Spleen (tissue), 11 donors: ENCODE data around the gene PTPRG. TPM values are rescaled to one million over a fixed set of nuclear protein-coding genes. Genes with fewer than 3 reads are reported as not detected.

Experiments
- DNase-seq: peaks from one replicate; pipeline ENCODE4 v3.0.0-alpha.2; 2020
- H3K27ac ChIP-seq, 8 donors: fragments of 200-600 bp; sonication (generic) in 7 of 8; 1 replicate in 4 of 8; 2 replicates in 4 of 8; pipeline versions ENCODE4 v1.5.0 to v1.8.0; 2016 to 2021; ENCODE audit warnings: inconsistent platforms in 4 of 8, mild to moderate bottlenecking in 4 of 8, moderate library complexity in 1 of 8
- H3K27me3 ChIP-seq, 7 donors: fragments of 200-600 bp; sonication (generic) in 6 of 7; replicated peaks in 1 of 7; 1 replicate in 4 of 7; 2 replicates in 3 of 7; pipeline versions ENCODE4 v1.5.0 to v1.8.0; 2016 to 2021; ENCODE audit warnings: inconsistent platforms in 3 of 7, mild to moderate bottlenecking in 1 of 7
- H3K36me3 ChIP-seq, 6 donors: fragments of 200-600 bp; sonication (generic) in 5 of 6; 1 replicate in 4 of 6; 2 replicates in 2 of 6; pipeline versions ENCODE4 v1.5.0 to v1.8.0; 2016 to 2021; ENCODE audit warnings: inconsistent platforms in 2 of 6
- H3K4me1 ChIP-seq, 6 donors: fragments of 200-600 bp; sonication (generic) in 5 of 6; 1 replicate in 3 of 6; 2 replicates in 3 of 6; pipeline versions ENCODE4 v1.5.0 to v1.8.0; 2016 to 2021; ENCODE audit warnings: inconsistent platforms in 3 of 6
- H3K4me3 ChIP-seq, 8 donors: fragments of 200-600 bp; sonication (generic) in 7 of 8; 1 replicate in 4 of 8; 2 replicates in 4 of 8; pipeline versions ENCODE4 v1.5.0 to v1.8.0; 2016 to 2021; ENCODE audit warnings: inconsistent platforms in 4 of 8, mild to moderate bottlenecking in 4 of 8, moderate library complexity in 2 of 8
- H3K9me3 ChIP-seq, 8 donors: fragments of 200-600 bp; sonication (generic) in 7 of 8; 1 replicate in 4 of 8; 2 replicates in 4 of 8; pipeline versions ENCODE4 v1.5.0 to v1.8.0; 2016 to 2021; ENCODE audit warnings: inconsistent platforms in 4 of 8
- POLR2A ChIP-seq, 3 donors: fragments of 450-650 bp; IDR thresholded peaks; one replicate each; pipeline ENCODE4 v1.5.1; 2017; ENCODE audit warnings: antibody characterized with exemption in 3 of 3, mild to moderate bottlenecking in 1 of 3
- POLR2AphosphoS5 ChIP-seq, 3 donors: sonication (generic); formaldehyde crosslinking; IDR thresholded peaks; one replicate each; pipeline ENCODE4 v1.5.1; 2017; ENCODE audit warnings: antibody characterized with exemption in 3 of 3
- WGBS, 5 donors: extraction: QIAGEN DNeasy Blood & Tissue Kit in 3 of 5; methylation state at CpG; one replicate each; pipeline versions ENCODE4 v1.1.5 to v1.1.7; 2013 to 2018; 5-methylcytosine and 5-hydroxymethylcytosine counted together
- intact Hi-C: fragments of 100-400 bp; cut with DNase I; formaldehyde crosslinking; loops from one replicate; pipeline ENCODE4 v1.15.0; 2023; ENCODE audit warnings: low total_unique reads
- polyA plus RNA-seq, 3 donors: library from polyadenylated mRNA; stranded (reverse); fragments of 200-250 nt; gene quantifications; one replicate each; pipeline ENCODE4 v1.2.1, GENCODE V29; 2013
- total RNA-seq, 7 donors: library from RNA; depleted of rRNA in 3 of 7; stranded (reverse); fragments of >200 nt in 3 of 7; fragmentation: NEBNext Ultra II Directional in 4 of 7; extraction: Animal tissue kit (Norgen Biotek cat#: 25700) in 4 of 7; gene quantifications; one replicate each; pipeline versions ENCODE4 v1.1.0 to v1.2.1, GENCODE V29; 2016 to 2021
- TF ChIP-seq, protein P1 (sequence below), 11 experiments: fragments of 200-600 bp in 7 of 11; fragments of 450-650 bp in 4 of 11; sonication (generic) in 4 of 11; IDR thresholded peaks in 8 of 11; conservative IDR thresholded peaks in 3 of 11; 1 replicate in 7 of 11; 2 replicates in 4 of 11; pipeline versions ENCODE4 v1.4.0 to v1.8.0; 2016 to 2021; ENCODE audit warnings: antibody characterized with exemption in 11 of 11, inconsistent platforms in 4 of 11, mild to moderate bottlenecking in 1 of 11
- donor health status: healthy with polysubstance abuse.
- donor health status: DM: no; HTN: no; CAD: no; lungs with moderate emphysema.
- donor health status: DM: no; HTN: no; CAD: no.
- donor health status: Bipolar disorder and iron deficiency.
- donor health status: healthy.
- donor health status: DM: no; HTN: no; CAD: no.
- donor health status: DM: yes; HTN: yes; CAD: no.

The PTPRG gene
- total and polyA plus RNA-seq, 10 donors: 0.89 to 77.0 (median 34.5) TPM

- H3K4me3 ChIP-seq: no peak overlapping the region
- intact Hi-C loops: no loop called here
- no peaks in the 10 kb centered on the region for H3K9me3 ChIP-seq
- no peak overlapping the region for H3K27ac ChIP-seq
- WGBS, 5 donors: 79 to 95% (median 90%) methylated on average over 3 of the region's 3 CpGs
- no peak for DNase-seq
- H3K4me1 ChIP-seq: no peaks in the 10 kb centered on the region
- H3K36me3 ChIP-seq: no peaks in the 10 kb centered on the region
- no peak for TF ChIP-seq POLR2A (IDR thresholded peaks at IDR 0.05)
- TF ChIP-seq, protein P1, sequence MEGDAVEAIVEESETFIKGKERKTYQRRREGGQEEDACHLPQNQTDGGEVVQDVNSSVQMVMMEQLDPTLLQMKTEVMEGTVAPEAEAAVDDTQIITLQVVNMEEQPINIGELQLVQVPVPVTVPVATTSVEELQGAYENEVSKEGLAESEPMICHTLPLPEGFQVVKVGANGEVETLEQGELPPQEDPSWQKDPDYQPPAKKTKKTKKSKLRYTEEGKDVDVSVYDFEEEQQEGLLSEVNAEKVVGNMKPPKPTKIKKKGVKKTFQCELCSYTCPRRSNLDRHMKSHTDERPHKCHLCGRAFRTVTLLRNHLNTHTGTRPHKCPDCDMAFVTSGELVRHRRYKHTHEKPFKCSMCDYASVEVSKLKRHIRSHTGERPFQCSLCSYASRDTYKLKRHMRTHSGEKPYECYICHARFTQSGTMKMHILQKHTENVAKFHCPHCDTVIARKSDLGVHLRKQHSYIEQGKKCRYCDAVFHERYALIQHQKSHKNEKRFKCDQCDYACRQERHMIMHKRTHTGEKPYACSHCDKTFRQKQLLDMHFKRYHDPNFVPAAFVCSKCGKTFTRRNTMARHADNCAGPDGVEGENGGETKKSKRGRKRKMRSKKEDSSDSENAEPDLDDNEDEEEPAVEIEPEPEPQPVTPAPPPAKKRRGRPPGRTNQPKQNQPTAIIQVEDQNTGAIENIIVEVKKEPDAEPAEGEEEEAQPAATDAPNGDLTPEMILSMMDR (IDR thresholded peaks at IDR 0.05 in 8 of 11, conservative IDR thresholded peaks at IDR 0.05 in 3 of 11): no peak
- TF ChIP-seq POLR2AphosphoS5 (IDR thresholded peaks at IDR 0.05): no peak
- H3K27me3 ChIP-seq: no peaks in the 10 kb centered on the region
These were observed 352.3 kb downstream of the PTPRG start for GRCh38 chr3:61913701-61914100.

GRCh38 chr3:61914276-61914675, 352.9 kb downstream of the PTPRG start:
- Histone ChIP-seq H3K4me3 (no peak overlapping the region), H3K9me3 (no peaks in the 10 kb centered on the region), H3K4me1 (no peaks in the 10 kb centered on the region), H3K27ac (no peak overlapping the region), H3K36me3 (no peaks in the 10 kb centered on the region), H3K27me3 (no peaks in the 10 kb centered on the region)
- 85 to 94% (median 91%) methylated on average over 6 of the region's 6 CpGs for WGBS, 5 donors
- DNase-seq: no peak
- no peak for TF ChIP-seq POLR2A (IDR thresholded peaks at IDR 0.05)
- no peak for TF ChIP-seq POLR2AphosphoS5 (IDR thresholded peaks at IDR 0.05)
- TF ChIP-seq, protein P1 (IDR thresholded peaks at IDR 0.05 in 8 of 11, conservative IDR thresholded peaks at IDR 0.05 in 3 of 11): no peak
- intact Hi-C loops: no loop called here

DNA sequence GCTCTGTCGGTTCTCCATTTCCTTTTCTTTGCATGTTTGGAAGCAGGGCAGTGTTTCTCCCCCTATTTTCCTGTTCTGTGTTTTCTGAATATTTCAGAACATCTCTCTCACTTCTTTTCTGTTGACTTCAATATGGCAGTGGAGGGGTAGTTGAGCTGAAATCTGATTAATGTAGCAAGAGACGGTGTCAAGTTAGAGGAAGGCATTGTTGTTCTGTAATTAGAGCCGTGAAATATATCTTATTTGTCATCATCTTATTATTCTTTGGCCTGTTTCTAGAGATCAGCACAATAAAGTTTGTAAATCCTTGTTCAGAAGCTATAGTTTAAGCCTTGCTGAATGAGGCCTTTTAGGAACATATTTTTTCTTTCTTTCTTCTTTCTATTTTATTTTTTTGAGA, 353.9 kb downstream of the PTPRG start:
- no peaks in the 10 kb centered on the region for H3K4me1 ChIP-seq
- no peak overlapping the region for H3K4me3 ChIP-seq
- TF ChIP-seq POLR2A (IDR thresholded peaks at IDR 0.05) (no peak), POLR2AphosphoS5 (IDR thresholded peaks at IDR 0.05) (no peak)
- TF ChIP-seq, protein P1 (IDR thresholded peaks at IDR 0.05 in 8 of 11, conservative IDR thresholded peaks at IDR 0.05 in 3 of 11): no peak
- WGBS, 5 donors: 71 to 80% (median 76%) methylated on average over 3 of the region's 3 CpGs
- H3K36me3 ChIP-seq: no peaks in the 10 kb centered on the region
- no peak for DNase-seq
- H3K9me3 ChIP-seq: no peaks in the 10 kb centered on the region
- H3K27ac ChIP-seq: no peak overlapping the region
- H3K27me3 ChIP-seq: no peaks in the 10 kb centered on the region
- intact Hi-C loops: no loop called here

- TF ChIP-seq, protein P1 (IDR thresholded peaks at IDR 0.05 in 8 of 11, conservative IDR thresholded peaks at IDR 0.05 in 3 of 11): no peak
- TF ChIP-seq POLR2AphosphoS5 (IDR thresholded peaks at IDR 0.05) (no peak), POLR2A (IDR thresholded peaks at IDR 0.05) (no peak)
- Histone ChIP-seq H3K27ac (no peak overlapping the region), H3K27me3 (no peaks in the 10 kb centered on the region), H3K4me3 (no peak overlapping the region), H3K4me1 (peaks cover 0 to 5% (median 0%) of the 10 kb centered on the region in 6 donors), H3K9me3 (no peaks in the 10 kb centered on the region), H3K36me3 (no peaks in the 10 kb centered on the region)
- no peak for DNase-seq
- 72 to 85% (median 80%) methylated on average over 4 of the region's 4 CpGs for WGBS, 5 donors
- intact Hi-C loops: no loop called here
These were observed 358.0 kb downstream of the PTPRG start for GRCh38 chr3:61919371-61919770.
